GM18868 (cell line): ENCODE data around the gene WWP2.
"Not testable (repeated sequence)": the region's sequence is repeated elsewhere in the genome, so short reads cannot be mapped to it uniquely, and the experiment has no call there.

Source experiments
- ATAC-seq: cut with Tn5 transposase; IDR thresholded peaks from one replicate; pipeline ENCODE4 v1.9.1; 2021; ENCODE audit warnings: mild to moderate bottlenecking, moderate library complexity; ENCODE audit not compliant: unreplicated experiment

Gene WWP2

DNA sequence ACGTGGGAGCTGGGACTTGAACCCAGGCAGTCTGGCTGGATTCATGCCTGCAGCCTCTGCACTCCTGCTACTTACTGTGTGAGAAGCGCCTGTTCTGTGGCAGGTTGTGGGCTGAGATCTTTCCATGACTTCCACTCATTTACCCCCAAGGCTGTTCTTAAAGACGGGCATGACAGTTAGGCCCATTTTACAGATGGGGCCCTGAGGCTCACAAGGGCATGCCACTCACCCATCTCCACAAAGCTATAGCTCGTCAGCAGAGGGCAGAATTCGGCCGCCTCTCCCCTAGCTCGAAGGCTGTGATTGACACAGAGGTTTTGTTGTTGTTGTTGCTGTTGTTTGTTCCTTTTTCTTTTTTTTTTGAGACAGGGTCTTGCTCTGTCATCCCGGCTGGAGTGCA is 210.8 kb downstream of the WWP2 start:
- ATAC-seq: not testable (repeated sequence)

- not testable (repeated sequence) for ATAC-seq
Observed at GRCh38 chr16:69985196-69985595, 223.1 kb downstream of the WWP2 start.
